ENCODE results near the gene SLC9C2. TPM values are rescaled to one million over a fixed set of nuclear protein-coding genes. Genes with fewer than 3 reads are reported as not detected.
A peak's percentile ranks its signal among the peaks of the same experiment; 100 is the strongest.

SLC9C2 gene
- polyA plus RNA-seq, 1 of the 3 experiments (the other 2 are of a cell fraction): not detected

DNA sequence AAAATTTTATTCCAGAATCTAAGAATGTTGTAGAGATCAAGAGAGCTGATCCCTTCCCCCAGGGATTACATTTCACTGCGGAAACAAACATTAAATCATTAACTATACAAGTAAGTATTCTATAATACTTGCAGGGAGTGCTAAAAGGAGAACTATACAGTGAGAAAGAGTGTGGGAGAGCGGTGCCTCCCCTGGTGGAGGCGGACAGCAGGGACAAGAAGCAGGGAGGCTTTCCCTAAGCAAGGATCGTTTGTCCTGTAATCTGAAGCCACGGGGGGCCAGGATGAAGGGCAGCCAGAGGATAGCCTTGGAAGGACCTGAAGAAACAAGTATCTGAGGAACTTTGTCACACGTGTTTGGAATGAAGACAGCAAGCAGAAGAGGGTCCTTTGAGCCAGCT is 40.1 kb downstream of the SLC9C2 start:
- no peaks in the 10 kb centered on the region for H3K4me1 ChIP-seq (ENCODE audit: control insufficient read depth in 1 of 2, insufficient read depth in 2 of 2, low read depth in 1 of 2, low read length in 1 of 2)
- TF ChIP-seq, protein P1, sequence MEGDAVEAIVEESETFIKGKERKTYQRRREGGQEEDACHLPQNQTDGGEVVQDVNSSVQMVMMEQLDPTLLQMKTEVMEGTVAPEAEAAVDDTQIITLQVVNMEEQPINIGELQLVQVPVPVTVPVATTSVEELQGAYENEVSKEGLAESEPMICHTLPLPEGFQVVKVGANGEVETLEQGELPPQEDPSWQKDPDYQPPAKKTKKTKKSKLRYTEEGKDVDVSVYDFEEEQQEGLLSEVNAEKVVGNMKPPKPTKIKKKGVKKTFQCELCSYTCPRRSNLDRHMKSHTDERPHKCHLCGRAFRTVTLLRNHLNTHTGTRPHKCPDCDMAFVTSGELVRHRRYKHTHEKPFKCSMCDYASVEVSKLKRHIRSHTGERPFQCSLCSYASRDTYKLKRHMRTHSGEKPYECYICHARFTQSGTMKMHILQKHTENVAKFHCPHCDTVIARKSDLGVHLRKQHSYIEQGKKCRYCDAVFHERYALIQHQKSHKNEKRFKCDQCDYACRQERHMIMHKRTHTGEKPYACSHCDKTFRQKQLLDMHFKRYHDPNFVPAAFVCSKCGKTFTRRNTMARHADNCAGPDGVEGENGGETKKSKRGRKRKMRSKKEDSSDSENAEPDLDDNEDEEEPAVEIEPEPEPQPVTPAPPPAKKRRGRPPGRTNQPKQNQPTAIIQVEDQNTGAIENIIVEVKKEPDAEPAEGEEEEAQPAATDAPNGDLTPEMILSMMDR (IDR thresholded peaks at IDR 0.05): peak; percentile 13; the same call in 1 of the 2 replicates
- no peak for TF ChIP-seq GATA2 (CRISPR knock-in tag; IDR thresholded peaks at IDR 0.05)
- peaks cover 7% of the 10 kb centered on the region; the same call in 1 of the 2 replicates for H3K9me3 ChIP-seq
- no peaks in the 10 kb centered on the region for H3K9me2 ChIP-seq
- no peaks in the 10 kb centered on the region for H3K36me3 ChIP-seq (replicated peaks in 1 of 2; ENCODE audit: control insufficient read depth in 1 of 2, insufficient read depth in 2 of 2, low read length in 1 of 2)
- no peaks in the 10 kb centered on the region for H3K79me2 ChIP-seq (ENCODE audit: insufficient read depth)
- no peak overlapping the region for H2AFZ ChIP-seq (ENCODE audit: low read depth)
- H3F3A ChIP-seq (replicated peaks; ENCODE audit: insufficient read depth): no peaks in the 10 kb centered on the region
- H3K27me3 ChIP-seq (ENCODE audit: insufficient read depth): no peaks in the 10 kb centered on the region
- ChIA-PET POLR2A (no interaction called here), CTCF (interaction anchor here (1.1 kb wide), 1 partner anchor 9 kb away, joined by 3 read pairs; no protein-coding TSS in a partner anchor)
- no peaks in the 10 kb centered on the region for H4K20me1 ChIP-seq (ENCODE audit: insufficient read depth)
- no peak for DNase-seq
- WGBS (ENCODE audit: low lambda C conversion rate): 35% methylated on average over 6 of the region's 6 CpGs
- no peak overlapping the region for H3K9ac ChIP-seq
- no peak overlapping the region for H3K4me3 ChIP-seq (ENCODE audit: low read depth in 2 of 2, low read length in 1 of 2)
- no peak overlapping the region for H3K27ac ChIP-seq (ENCODE audit: low read depth in 2 of 2, low read length in 1 of 2)
- no peak overlapping the region for H3K4me2 ChIP-seq

DNA sequence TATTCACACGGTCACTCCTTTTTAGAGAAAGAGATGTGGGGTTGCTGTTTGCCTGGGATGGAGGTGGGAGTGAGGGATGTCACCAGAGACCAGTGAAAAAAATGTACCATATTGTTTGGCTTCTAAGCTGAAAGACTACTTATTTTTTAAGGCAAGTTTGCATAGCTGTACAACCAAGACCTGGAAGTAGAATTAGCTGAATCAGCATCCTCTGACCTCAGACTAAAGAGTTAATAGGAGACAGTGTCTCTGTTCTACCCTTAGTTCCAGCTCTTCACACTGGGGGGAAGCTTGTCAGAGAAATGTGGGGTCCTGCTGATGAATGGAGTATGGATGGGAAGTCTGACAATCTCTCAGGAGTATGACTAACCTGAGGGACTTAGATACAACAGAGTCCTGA is 41.6 kb downstream of the SLC9C2 start:
- Histone ChIP-seq H3K4me3 (ENCODE audit: low read depth in 2 of 2, low read length in 1 of 2) (no peak overlapping the region), H3K27ac (ENCODE audit: low read depth in 2 of 2, low read length in 1 of 2) (no peak overlapping the region), H3K27me3 (ENCODE audit: insufficient read depth) (no peaks in the 10 kb centered on the region), H3K4me2 (no peak overlapping the region), H3K4me1 (ENCODE audit: control insufficient read depth in 1 of 2, insufficient read depth in 2 of 2, low read depth in 1 of 2, low read length in 1 of 2) (no peaks in the 10 kb centered on the region), H3K79me2 (ENCODE audit: insufficient read depth) (no peaks in the 10 kb centered on the region), H3K9me2 (no peaks in the 10 kb centered on the region), H4K20me1 (ENCODE audit: insufficient read depth) (no peaks in the 10 kb centered on the region), H2AFZ (ENCODE audit: low read depth) (no peak overlapping the region), H3K36me3 (replicated peaks in 1 of 2; ENCODE audit: control insufficient read depth in 1 of 2, insufficient read depth in 2 of 2, low read length in 1 of 2) (no peaks in the 10 kb centered on the region), H3F3A (replicated peaks; ENCODE audit: insufficient read depth) (no peaks in the 10 kb centered on the region), H3K9ac (no peak overlapping the region), H3K9me3 (no peaks in the 10 kb centered on the region)
- TF ChIP-seq, protein P2, sequence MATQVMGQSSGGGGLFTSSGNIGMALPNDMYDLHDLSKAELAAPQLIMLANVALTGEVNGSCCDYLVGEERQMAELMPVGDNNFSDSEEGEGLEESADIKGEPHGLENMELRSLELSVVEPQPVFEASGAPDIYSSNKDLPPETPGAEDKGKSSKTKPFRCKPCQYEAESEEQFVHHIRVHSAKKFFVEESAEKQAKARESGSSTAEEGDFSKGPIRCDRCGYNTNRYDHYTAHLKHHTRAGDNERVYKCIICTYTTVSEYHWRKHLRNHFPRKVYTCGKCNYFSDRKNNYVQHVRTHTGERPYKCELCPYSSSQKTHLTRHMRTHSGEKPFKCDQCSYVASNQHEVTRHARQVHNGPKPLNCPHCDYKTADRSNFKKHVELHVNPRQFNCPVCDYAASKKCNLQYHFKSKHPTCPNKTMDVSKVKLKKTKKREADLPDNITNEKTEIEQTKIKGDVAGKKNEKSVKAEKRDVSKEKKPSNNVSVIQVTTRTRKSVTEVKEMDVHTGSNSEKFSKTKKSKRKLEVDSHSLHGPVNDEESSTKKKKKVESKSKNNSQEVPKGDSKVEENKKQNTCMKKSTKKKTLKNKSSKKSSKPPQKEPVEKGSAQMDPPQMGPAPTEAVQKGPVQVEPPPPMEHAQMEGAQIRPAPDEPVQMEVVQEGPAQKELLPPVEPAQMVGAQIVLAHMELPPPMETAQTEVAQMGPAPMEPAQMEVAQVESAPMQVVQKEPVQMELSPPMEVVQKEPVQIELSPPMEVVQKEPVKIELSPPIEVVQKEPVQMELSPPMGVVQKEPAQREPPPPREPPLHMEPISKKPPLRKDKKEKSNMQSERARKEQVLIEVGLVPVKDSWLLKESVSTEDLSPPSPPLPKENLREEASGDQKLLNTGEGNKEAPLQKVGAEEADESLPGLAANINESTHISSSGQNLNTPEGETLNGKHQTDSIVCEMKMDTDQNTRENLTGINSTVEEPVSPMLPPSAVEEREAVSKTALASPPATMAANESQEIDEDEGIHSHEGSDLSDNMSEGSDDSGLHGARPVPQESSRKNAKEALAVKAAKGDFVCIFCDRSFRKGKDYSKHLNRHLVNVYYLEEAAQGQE (IDR thresholded peaks at IDR 0.05; ENCODE audit: low read depth, low read length): no peak
- TF ChIP-seq, protein P3, sequence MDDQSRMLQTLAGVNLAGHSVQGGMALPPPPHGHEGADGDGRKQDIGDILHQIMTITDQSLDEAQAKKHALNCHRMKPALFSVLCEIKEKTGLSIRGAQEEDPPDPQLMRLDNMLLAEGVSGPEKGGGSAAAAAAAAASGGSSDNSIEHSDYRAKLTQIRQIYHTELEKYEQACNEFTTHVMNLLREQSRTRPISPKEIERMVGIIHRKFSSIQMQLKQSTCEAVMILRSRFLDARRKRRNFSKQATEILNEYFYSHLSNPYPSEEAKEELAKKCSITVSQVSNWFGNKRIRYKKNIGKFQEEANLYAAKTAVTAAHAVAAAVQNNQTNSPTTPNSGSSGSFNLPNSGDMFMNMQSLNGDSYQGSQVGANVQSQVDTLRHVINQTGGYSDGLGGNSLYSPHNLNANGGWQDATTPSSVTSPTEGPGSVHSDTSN (IDR thresholded peaks at IDR 0.05): no peak
- no peak for TF ChIP-seq FOXM1 (IDR thresholded peaks at IDR 0.05; ENCODE audit: low read depth)
- no peak for TF ChIP-seq YY1 (IDR thresholded peaks at IDR 0.05; ENCODE audit: low read depth)
- TF ChIP-seq GATA2 (CRISPR knock-in tag; IDR thresholded peaks at IDR 0.05): no peak
- no peak for TF ChIP-seq FOSL2 (IDR thresholded peaks at IDR 0.05; ENCODE audit: borderline replicate concordance, low read depth)
- TF ChIP-seq, protein P4, sequence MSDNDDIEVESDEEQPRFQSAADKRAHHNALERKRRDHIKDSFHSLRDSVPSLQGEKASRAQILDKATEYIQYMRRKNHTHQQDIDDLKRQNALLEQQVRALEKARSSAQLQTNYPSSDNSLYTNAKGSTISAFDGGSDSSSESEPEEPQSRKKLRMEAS (IDR thresholded peaks at IDR 0.05; ENCODE audit: low read depth): no peak
- DNase-seq: no peak
- CTCF ChIA-PET: no interaction called here
- POLR2A ChIA-PET: no interaction called here
- 64% methylated on average over 1 of the region's 1 CpG for WGBS (ENCODE audit: low lambda C conversion rate)

Measured in SK-N-SH (cell line).